ENCODE data around the gene TTLL10.

The TTLL10 gene

DNA sequence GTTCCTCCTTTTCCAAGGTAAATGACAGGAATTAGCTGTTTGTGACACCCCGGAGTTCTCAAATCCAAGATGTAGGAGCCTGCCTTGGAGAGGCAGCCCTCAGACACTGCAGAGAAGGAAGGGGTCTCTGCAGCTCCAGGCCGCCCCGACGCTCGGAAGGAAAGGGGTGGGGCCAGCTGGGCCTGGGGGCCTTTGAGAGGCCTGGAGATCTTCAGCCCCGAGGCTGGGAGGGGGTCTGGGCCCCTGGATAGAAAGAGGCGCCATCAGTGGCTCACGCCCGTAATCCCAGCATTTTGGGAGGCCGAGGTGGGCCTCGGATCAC, 33.9 kb downstream of the TTLL10 start:
- DNase-seq (ENCODE audit: low read depth) = no peak

- DNase-seq (ENCODE audit: low read depth) = no peak
Observed at GRCh38 chr1:1208713-1209433, 35.2 kb downstream of the TTLL10 start.

DNA sequence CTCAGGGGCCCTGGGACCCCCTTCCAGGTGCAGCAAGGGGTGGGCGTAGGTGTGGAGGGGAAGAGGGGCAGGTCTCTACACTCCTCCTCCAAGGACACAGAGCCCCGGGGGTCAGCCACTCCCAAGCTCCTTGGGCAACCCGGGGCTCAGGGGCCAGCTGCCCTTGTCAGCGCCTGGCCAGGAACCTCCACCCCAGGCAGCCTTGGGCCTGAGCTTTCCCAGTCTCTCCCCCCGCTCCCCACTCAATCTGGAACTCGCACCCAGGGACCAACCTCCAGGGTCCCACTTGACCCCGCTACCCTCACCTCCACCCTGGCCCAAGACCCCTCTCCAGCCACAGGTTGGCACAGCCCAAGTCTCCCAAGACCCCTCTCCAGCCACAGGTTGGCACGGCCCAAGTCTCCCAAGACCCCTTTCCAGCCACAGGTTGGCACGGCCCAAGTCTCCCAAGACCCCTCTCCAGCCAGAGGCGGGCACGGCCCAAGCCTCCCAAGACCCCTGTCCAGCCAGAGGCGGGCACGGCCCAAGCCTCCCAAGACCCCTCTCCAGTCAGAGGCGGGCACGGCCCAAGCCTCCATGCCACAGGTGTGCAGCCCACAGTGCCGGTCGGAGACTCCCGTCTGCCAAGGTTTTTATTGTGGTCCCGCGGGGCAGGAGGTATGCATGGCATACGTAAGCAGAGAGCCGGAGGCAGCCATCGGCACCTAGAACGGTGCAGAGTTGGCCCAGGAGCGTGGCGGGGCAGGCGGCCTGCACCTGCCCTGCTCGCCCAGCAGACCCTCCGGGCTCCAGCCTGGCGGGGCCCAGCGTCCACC, 37.3 kb downstream of the TTLL10 start:
- no peak for DNase-seq (ENCODE audit: low read depth)

GRCh38 chr1:1211541-1212441, 38.1 kb downstream of the TTLL10 start:
- no peak for DNase-seq (ENCODE audit: low read depth)

DNA sequence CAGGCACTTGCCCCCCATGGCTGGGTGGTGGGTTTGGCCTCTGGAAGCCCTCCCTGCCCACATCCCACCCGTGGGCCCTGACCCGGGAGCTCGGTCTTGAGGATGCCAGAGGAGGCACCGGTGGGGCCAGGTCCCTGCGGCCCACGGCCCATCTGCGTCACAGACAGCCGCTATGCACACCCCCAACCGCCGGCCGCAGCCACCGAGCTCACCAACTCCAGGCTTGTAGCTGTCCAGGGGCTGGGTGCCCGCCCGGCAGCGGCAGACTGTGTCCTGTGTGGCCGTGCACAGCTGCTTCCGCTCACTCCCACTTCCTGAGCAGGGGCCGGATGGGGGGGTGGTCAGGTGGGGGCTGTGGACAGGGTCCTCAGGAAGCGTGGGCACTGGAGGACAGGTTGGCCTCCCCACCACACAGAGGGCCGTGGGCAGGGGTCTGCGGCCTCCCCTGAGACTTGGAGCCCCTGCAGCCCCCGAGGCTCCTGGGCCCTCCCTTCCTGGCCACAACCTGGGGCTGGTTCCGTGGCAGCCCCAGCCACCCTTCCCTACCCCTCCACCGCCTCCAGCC, 39.2 kb downstream of the TTLL10 start:
- no peak for DNase-seq (ENCODE audit: low read depth)

- DNase-seq (ENCODE audit: low read depth) = no peak
Observed at GRCh38 chr1:1213345-1214265, 39.9 kb downstream of the TTLL10 start, which contains the start of gene TNFRSF4. TSS of gene TNFRSF4 (minus strand) at chr1:1214153. CDS start at chr1:1214127, 26 bp downstream.

DNA sequence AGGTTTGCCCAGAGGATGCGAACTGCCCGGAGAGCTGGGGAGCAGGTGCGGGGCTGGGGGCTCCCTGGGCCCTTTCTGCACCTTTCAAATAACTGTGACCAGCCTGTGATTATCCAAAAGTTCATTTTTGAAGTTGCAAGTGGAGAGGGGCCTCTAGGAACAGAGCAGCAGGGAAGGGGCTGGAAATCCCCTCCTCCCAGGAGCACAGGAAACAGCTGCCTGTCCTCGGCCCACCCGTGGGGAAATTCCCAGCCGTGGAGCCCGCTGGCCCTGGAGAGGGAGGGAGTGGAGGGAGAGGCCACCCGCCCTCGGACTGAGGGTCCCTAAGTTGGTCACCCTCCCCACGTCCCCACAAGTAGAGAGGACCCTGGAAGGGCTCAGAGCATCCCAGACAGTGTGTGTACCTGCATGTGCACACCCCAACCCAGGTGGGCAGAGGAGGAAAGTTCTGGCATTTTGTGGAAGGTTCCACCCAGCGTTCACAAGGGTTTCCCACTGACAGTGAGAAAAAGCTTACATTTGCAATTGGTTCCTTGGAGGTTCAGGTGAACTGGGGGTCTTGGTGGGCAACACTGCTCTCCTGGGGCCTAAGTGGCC, 41.5 kb downstream of the TTLL10 start:
- no peak for DNase-seq (ENCODE audit: low read depth)

- no peak for DNase-seq (ENCODE audit: low read depth)
Observed at GRCh38 chr1:1215881-1216605, 42.4 kb downstream of the TTLL10 start.

DNA sequence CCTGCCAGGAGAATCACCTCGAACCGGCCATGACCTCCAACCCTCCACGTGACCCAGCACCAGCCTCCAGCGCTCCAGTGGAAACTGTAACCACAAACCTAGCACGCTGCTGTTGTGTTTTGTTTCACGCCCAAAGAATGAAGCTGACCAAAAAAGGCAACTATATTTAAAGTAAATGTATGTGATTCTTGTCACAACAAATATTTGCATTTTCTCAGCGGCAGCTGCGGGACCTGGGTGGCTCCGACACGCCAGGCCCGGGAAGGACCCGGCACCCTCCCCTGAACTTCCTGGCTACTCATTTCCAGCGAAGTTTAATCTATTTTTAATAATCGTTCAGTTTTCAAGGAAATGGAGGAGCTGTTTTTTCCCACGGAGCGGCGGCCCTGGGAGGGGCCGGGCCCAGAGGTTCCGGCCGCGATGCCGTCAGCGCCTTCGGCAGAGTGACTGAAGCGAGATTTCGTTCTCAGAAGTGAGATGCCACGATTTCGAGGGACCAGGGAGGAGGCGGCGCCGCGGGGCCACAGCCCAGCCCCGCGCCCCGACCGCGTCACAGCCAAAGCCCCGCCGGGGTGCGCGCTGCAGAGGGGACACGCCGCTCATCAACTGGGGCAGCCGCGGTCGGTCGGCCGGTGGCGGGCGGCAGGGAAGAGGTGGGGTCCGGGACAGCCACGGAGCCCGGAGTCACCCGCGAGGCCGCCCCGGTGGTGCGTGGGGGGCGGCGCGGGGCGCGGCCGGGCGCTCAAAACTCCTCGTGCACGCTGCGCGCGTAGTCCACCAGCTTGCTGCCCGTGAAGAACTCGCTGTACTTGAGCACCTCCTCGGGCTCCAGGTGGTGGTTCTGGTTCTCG, 43.3 kb downstream of the TTLL10 start:
- DNase-seq (ENCODE audit: low read depth) = no peak

GRCh38 chr1:1217621-1218523, 44.2 kb downstream of the TTLL10 start:
- no peak for DNase-seq (ENCODE audit: low read depth)

DNA sequence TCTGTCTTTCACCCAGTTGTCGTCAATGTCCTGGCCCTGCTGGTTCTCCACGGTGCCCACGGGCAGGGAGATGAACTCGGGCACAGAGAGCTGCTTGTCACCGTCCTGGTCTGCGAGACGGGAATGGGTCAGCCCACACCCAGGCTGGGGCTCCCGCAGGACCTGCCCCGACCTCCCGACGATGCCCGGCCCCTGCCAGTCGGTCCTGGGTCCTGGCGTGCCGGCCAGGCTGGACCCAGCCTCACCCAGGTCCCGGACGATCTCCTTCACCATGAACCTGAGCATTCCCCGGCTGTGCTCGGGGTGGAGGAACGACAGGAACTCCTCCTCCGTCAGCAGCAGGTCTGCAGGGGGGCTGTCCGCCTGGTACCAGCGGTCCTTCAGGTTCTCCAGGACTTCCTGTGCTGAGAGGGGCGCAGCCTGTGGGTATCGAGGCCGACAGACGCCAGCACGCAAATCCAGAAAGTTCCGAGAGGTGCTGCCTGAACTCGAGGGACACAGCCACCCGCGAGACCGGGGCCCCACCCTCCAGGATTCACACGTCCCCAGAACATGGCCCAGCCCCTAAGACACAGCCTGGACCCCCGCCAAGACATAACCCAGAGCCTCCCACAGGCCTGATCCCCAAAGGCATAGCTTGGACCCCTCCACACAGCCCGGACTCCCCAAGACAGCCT, 45.0 kb downstream of the TTLL10 start:
- DNase-seq (ENCODE audit: low read depth) = no peak

DNA sequence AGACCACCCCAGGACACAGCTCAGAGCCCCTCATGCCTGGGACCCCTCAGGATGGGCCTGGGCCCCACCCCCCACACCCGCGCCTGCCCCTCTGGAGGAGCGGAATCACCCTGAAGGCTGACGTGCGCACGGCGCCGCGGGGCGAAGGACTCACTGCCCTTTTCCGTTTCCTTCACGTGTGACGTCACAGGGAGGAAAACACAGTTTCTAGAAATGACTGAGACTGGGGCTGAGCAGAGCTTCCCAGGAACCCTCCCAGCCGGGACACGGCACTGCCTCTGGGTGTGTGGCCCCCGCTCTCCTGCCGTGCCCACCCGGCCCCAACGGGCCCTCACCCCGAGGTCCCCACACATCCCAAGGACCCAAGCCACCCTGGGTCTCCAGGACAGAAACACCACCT, 45.7 kb downstream of the TTLL10 start:
- no peak for DNase-seq (ENCODE audit: low read depth)

DNA sequence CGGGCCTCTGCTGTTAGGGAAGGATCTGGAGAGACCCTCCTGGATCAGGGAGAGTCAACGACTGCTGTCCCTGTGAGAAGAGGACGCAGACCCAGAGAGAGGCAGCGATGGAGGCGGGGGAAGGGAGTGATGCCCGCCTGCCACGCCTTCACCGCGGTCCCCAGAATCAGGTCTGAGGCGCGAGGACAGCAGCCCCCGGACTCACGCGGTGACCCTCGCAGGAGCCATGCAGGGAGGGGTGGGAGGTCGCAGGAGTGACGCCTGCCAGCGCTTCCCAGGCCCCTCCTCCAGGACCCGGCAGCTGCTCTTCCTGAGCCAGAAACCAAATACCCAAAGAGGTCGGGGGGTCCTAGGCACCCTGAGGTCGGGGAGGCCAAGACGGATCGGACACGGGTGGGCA, 46.5 kb downstream of the TTLL10 start:
- DNase-seq (ENCODE audit: low read depth) = no peak

DNA sequence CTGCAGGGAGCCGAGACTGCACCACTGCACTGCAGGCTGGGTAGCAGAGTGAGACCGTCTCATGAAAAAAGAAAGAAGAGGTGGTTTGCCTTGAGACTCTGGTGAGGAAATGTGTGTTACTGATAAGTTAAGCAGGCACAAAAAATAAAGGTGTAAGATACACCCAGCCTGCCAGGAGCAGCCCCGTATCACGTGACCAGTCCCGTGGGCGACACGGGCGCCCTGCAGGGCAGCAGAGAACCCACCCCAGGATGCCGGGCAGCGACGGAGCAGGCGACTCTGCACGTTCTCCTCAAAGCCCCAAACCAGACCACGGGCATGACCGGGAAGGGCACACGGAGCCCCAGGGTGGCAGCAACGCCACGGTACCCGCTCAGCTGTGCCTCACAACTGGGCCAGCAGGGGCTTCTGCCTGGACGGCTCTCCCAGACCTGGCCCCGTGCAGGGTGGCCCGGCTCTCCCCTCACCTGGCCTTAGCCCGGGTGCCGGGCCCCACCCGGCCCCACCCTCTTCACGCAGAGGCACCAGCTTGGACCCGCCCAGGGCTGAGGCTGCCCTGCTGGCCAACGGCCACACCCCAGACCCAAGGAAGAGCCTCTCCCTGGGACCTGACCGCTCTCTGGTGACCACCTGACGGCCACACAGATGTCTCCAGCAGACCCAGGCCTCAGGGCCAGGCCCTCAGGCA, 48.4 kb downstream of the TTLL10 start:
- DNase-seq (ENCODE audit: low read depth) = no peak

GRCh38 chr1:1222575-1223225, 49.0 kb downstream of the TTLL10 start:
- DNase-seq (ENCODE audit: low read depth) = no peak

DNA sequence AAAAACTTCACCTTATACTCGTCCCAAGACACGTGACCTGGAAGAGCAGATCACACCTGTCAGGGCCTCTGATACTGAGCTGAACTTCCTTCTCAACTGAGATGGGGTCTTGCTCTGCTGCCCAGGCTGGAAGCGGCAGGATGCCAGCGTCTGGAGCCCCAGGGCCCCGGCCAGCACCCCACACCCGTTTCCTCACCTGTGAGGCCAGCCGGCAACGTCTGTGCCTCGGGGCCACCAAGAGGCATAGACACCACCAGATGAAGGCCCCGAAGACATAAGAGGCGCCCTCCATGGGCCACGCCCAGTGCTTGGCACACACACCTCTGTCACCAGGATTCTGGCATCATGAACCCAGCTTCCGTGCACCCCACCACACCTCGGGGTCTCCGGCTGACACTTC, 49.6 kb downstream of the TTLL10 start:
- DNase-seq (ENCODE audit: low read depth) = no peak
